GM23338 (cell line): ENCODE measurements around the gene RNF34. TPM values are rescaled to one million over a fixed set of nuclear protein-coding genes. Genes with fewer than 3 reads are reported as not detected.
A peak's percentile ranks its signal among the peaks of the same experiment; 100 is the strongest.

Experiments used
- ATAC-seq: fragments of 200-7000 bp; cut with Tn5 transposase; 3 replicates; pipeline ENCODE4 v1.9.1; 2020
- DNase-seq: peaks from one replicate; pipeline ENCODE4 v3.0.0-alpha.2; 2015; ENCODE audit warnings: low spot score
- H2AFZ ChIP-seq: fragments of 200-600 bp; sonication (generic); 2 replicates; pipeline ENCODE4 v1.8.0; 2016; ENCODE audit warnings: antibody characterized with exemption, mild to moderate bottlenecking, moderate library complexity
- H3F3A ChIP-seq: fragments of 200-600 bp; sonication (generic); replicated peaks from 2 replicates; pipeline ENCODE4 v1.8.0; 2017; ENCODE audit warnings: antibody characterized with exemption, mixed run types, low read depth
- H3K27ac ChIP-seq: fragments of 200-600 bp; sonication (generic); 2 replicates; pipeline ENCODE4 v1.6.1; 2016; ENCODE audit warnings: low read depth
- H3K27me3 ChIP-seq: fragments of 200-600 bp; sonication (generic); 2 replicates; pipeline ENCODE4 v1.8.0; 2016; ENCODE audit warnings: mild to moderate bottlenecking, mixed run types, moderate library complexity; ENCODE audit not compliant: insufficient read depth
- H3K36me3 ChIP-seq: fragments of 200-600 bp; sonication (generic); 2 replicates; pipeline ENCODE4 v1.8.0; 2016; ENCODE audit warnings: mild to moderate bottlenecking; ENCODE audit not compliant: insufficient read depth
- H3K4me1 ChIP-seq: fragments of 200-600 bp; sonication (generic); 2 replicates; pipeline ENCODE4 v1.8.0; 2016; ENCODE audit warnings: mild to moderate bottlenecking, moderate library complexity; ENCODE audit not compliant: insufficient read depth
- H3K4me2 ChIP-seq: fragments of 200-600 bp; sonication (generic); 2 replicates; pipeline ENCODE4 v1.7.1; 2017; ENCODE audit warnings: mixed run types
- H3K4me3 ChIP-seq: fragments of 200-600 bp; sonication (generic); 2 replicates; pipeline ENCODE4 v1.6.1; 2016; ENCODE audit warnings: mixed run types
- H3K79me2 ChIP-seq: fragments of 200-600 bp; sonication (generic); replicated peaks from 2 replicates; pipeline ENCODE4 v1.8.0; 2017; ENCODE audit warnings: mild to moderate bottlenecking; ENCODE audit not compliant: insufficient read depth
- H3K9me2 ChIP-seq: fragments of 200-600 bp; sonication (generic); 2 replicates; pipeline ENCODE4 v1.8.0; 2017; ENCODE audit not compliant: insufficient read depth
- H4K20me1 ChIP-seq: fragments of 200-600 bp; sonication (generic); replicated peaks from 2 replicates; pipeline ENCODE4 v1.8.0; 2017; ENCODE audit warnings: mild to moderate bottlenecking; ENCODE audit not compliant: insufficient read depth
- H3K27ac Mint-ChIP-seq: 2 replicates; pipeline ENCODE4 v1.8.0; 2020; ENCODE audit warnings: inconsistent platforms, mild to moderate bottlenecking, moderate library complexity, mixed read lengths
- H3K27me3 Mint-ChIP-seq: 3 replicates; pipeline ENCODE4 v1.8.0; 2022; ENCODE audit warnings: low read depth, mild to moderate bottlenecking, moderate library complexity, mixed read lengths, inconsistent platforms; ENCODE audit not compliant: insufficient read depth, poor library complexity
- H3K36me3 Mint-ChIP-seq: 3 replicates; pipeline ENCODE4 v1.8.0; 2021; ENCODE audit warnings: low read depth, mild to moderate bottlenecking, inconsistent platforms, moderate library complexity, mixed read lengths
- H3K4me1 Mint-ChIP-seq: 3 replicates; pipeline ENCODE4 v1.8.0; 2020; ENCODE audit warnings: mild to moderate bottlenecking, inconsistent platforms, mixed read lengths
- H3K4me3 Mint-ChIP-seq: 3 replicates; pipeline ENCODE4 v1.8.0; 2021; ENCODE audit warnings: moderate library complexity, mild to moderate bottlenecking, inconsistent platforms, mixed read lengths
- H3K9me3 Mint-ChIP-seq: 3 replicates; pipeline ENCODE4 v1.8.0; 2020; ENCODE audit warnings: moderate library complexity, mild to moderate bottlenecking, inconsistent platforms, mixed read lengths
- CREB1 ChIP-seq: fragments of 250-450 bp; sonication (Bioruptor Pico); IDR thresholded peaks from 2 replicates; pipeline ENCODE4 v1.5.0; 2020; ENCODE audit warnings: low read depth, mild to moderate bottlenecking, moderate library complexity
- CTCF ChIP-seq, 2 experiments: fragments of 200-600 bp in 1 of 2; sonication (generic) in 1 of 2; conservative IDR thresholded peaks; 2 replicates each; pipeline versions ENCODE4 v1.5.1 to v1.6.1; 2016 to 2017; ENCODE audit warnings: antibody characterized with exemption in 2 of 2, low read depth in 2 of 2, mild to moderate bottlenecking in 2 of 2, moderate library complexity in 1 of 2
- ETS1 ChIP-seq: IDR thresholded peaks from 2 replicates; pipeline ENCODE4 v1.6.1; 2016; ENCODE audit warnings: antibody characterized with exemption
- EZH2 ChIP-seq: fragments of 200-600 bp; sonication (generic); IDR thresholded peaks from one replicate; pipeline ENCODE4 v1.8.0; 2017; ENCODE audit warnings: antibody characterized with exemption, mild to moderate bottlenecking, low read depth; ENCODE audit not compliant: unreplicated experiment
- EZH2phosphoT487 ChIP-seq: fragments of 200-600 bp; sonication (generic); IDR thresholded peaks from one replicate; pipeline ENCODE4 v1.8.1; 2018; ENCODE audit warnings: antibody characterized with exemption; ENCODE audit not compliant: unreplicated experiment
- JUNB ChIP-seq: IDR thresholded peaks from one replicate; pipeline ENCODE4 v1.6.1; 2016; ENCODE audit warnings: antibody characterized with exemption; ENCODE audit not compliant: unreplicated experiment
- NANOG ChIP-seq: IDR thresholded peaks from 2 replicates; pipeline ENCODE4 v1.6.1; 2016; ENCODE audit warnings: antibody characterized with exemption, borderline replicate concordance
- POLR2AphosphoS5 ChIP-seq: IDR thresholded peaks from 2 replicates; pipeline ENCODE4 v1.6.1; 2016; ENCODE audit warnings: antibody characterized with exemption, low read depth
- ZNF114 ChIP-seq: fragments of 250-450 bp; sonication (Bioruptor Pico); IDR thresholded peaks from 2 replicates; pipeline ENCODE4 v1.5.0; 2020; ENCODE audit warnings: mild to moderate bottlenecking, moderate library complexity
- ZNF331 ChIP-seq: fragments of 250-450 bp; sonication (Bioruptor Pico); IDR thresholded peaks from 2 replicates; pipeline ENCODE4 v1.5.0; 2020; ENCODE audit warnings: low read depth, mild to moderate bottlenecking, moderate library complexity
- ZNF462 ChIP-seq: fragments of 250-450 bp; sonication (Bioruptor Pico); IDR thresholded peaks from 2 replicates; pipeline ENCODE4 v1.5.0; 2020; ENCODE audit warnings: mild to moderate bottlenecking, moderate library complexity
- polyA plus RNA-seq: library from polyadenylated mRNA; unstranded; fragments of >200 nt; fragmentation: Nextera tagmentation; extraction: Ambion mirVana; gene quantifications from 2 replicates; pipeline ENCODE4 v1.2.1, GENCODE V29; 2016
- total RNA-seq: library from RNA; depleted of rRNA; stranded (reverse); fragments of >200 nt; shearing (Covaris generic); gene quantifications from 2 replicates; pipeline ENCODE4 v1.2.3, GENCODE V29; 2014

The RNF34 gene
- total and polyA plus RNA-seq, 2 experiments from 2014 or later: 47.2 to 63.3 TPM

GRCh38 chr12:121423682-121424623 lies 24.0 kb downstream of the RNF34 start:
- no peak for TF ChIP-seq NANOG
- TF ChIP-seq POLR2AphosphoS5: peak; percentile 8; the same call in 1 of the 2 replicates
- Histone ChIP-seq H3K27me3 (no peaks in the 10 kb centered on the region), H3K79me2 (no peaks in the 10 kb centered on the region; the same call in 1 of the 2 replicates), H2AFZ (no peak overlapping the region), H3K4me3 (no peak overlapping the region), H4K20me1 (peaks cover 26% of the 10 kb centered on the region), H3K27ac (no peak overlapping the region), H3F3A (peaks cover 20% of the 10 kb centered on the region), H3K9me2 (no peaks in the 10 kb centered on the region), H3K36me3 (peaks cover 53% of the 10 kb centered on the region), H3K4me1 (no peaks in the 10 kb centered on the region), H3K4me2 (no peak overlapping the region)
- Mint-ChIP-seq H3K9me3 (no peaks in the 10 kb centered on the region), H3K4me3 (no peak overlapping the region), H3K27me3 (peaks cover 5% of the 10 kb centered on the region), H3K27ac (no peak overlapping the region), H3K4me1 (no peaks in the 10 kb centered on the region), H3K36me3 (peaks cover 97% of the 10 kb centered on the region)
- no peak for ATAC-seq
- DNase-seq: no peak

- no peak for DNase-seq
- Mint-ChIP-seq H3K4me3 (no peak overlapping the region), H3K4me1 (no peaks in the 10 kb centered on the region), H3K27ac (no peak overlapping the region), H3K27me3 (peaks cover 5% of the 10 kb centered on the region), H3K36me3 (peaks cover 97% of the 10 kb centered on the region), H3K9me3 (no peaks in the 10 kb centered on the region)
- peaks cover 26% of the 10 kb centered on the region for H4K20me1 ChIP-seq
- 0 out of 2 replicates have a peak overlapping the region, but pooled peaks have one; percentile 27 for H3K27ac ChIP-seq
- H3K4me1 ChIP-seq: no peaks in the 10 kb centered on the region
- H3K79me2 ChIP-seq: no peaks in the 10 kb centered on the region
- no peak overlapping the region for H3K4me3 ChIP-seq
- H3K36me3 ChIP-seq: peaks cover 49% of the 10 kb centered on the region
- no peak overlapping the region for H3K4me2 ChIP-seq
- no peak overlapping the region for H2AFZ ChIP-seq
- ATAC-seq: no peak
- H3K27me3 ChIP-seq: no peaks in the 10 kb centered on the region
- H3K9me2 ChIP-seq: no peaks in the 10 kb centered on the region
- peaks cover 22% of the 10 kb centered on the region for H3F3A ChIP-seq
- TF ChIP-seq ZNF114 (CRISPR knock-in tag): no peak
- TF ChIP-seq NANOG: no peak
- no peak for TF ChIP-seq ETS1
- TF ChIP-seq EZH2: no peak
- no peak for TF ChIP-seq ZNF462 (CRISPR knock-in tag)
- no peak for TF ChIP-seq JUNB
- no peak for TF ChIP-seq CTCF (conservative IDR thresholded peaks at IDR 0.05; ENCODE audit: low read depth in 2 of 2)
- no peak for TF ChIP-seq CREB1 (CRISPR knock-in tag)
- no peak for TF ChIP-seq ZNF331 (CRISPR knock-in tag)
- no peak for TF ChIP-seq POLR2AphosphoS5
- TF ChIP-seq EZH2phosphoT487: no peak
These were observed 24.7 kb downstream of the RNF34 start for GRCh38 chr12:121424624-121424975.
